B cell (primary cell): ENCODE measurements around the gene COL26A1. TPM values are rescaled to one million over a fixed set of nuclear protein-coding genes. Genes with fewer than 3 reads are reported as not detected.

Source experiments
- ATAC-seq: fragments of 200-7000 bp; cut with Tn5 transposase; one replicate; pipeline ENCODE4 v1.10.0; 2021; ENCODE audit warnings: low read depth, mild to moderate bottlenecking, moderate number of reproducible peaks, moderate library complexity
- CTCF ChIA-PET: fragments of 350-600 bp; sonication (Branson Sonifier 250); formaldehyde crosslinking; loops from one replicate; lab custom pipeline; 2021; ENCODE audit warnings: antibody characterized with exemption, inconsistent platforms; lab: Charles Lee
- POLR2A ChIA-PET: fragments of 350-600 bp; sonication (Branson Sonifier 250); formaldehyde crosslinking; loops from one replicate; lab custom pipeline; 2021; ENCODE audit warnings: antibody characterized with exemption; lab: Charles Lee
- DNase-seq: peaks from one replicate; pipeline ENCODE4 v3.0.0; 2013
- H2AFZ ChIP-seq: 2 replicates; pipeline ENCODE4 v1.6.1; 2012; ENCODE audit warnings: mild to moderate bottlenecking, low read depth, low read length; ENCODE audit not compliant: insufficient read depth, poor library complexity, severe bottlenecking
- H3K27ac ChIP-seq, 2 donors: 1 replicate in 1 of 2; 2 replicates in 1 of 2; pipeline ENCODE4 v1.5.1; 2012 to 2013; ENCODE audit warnings: low read length in 2 of 2, mild to moderate bottlenecking in 2 of 2, moderate library complexity in 1 of 2
- H3K27me3 ChIP-seq, 4 experiments: fragments of 200-600 bp in 1 of 4; sonication (generic) in 1 of 4; replicated peaks in 1 of 4; 1 replicate in 2 of 4; 2 replicates in 2 of 4; pipeline versions ENCODE4 v1.6.1 to v1.7.0; 2013 to 2016; ENCODE audit warnings: low read length in 3 of 4, mild to moderate bottlenecking in 2 of 4, mixed read lengths in 1 of 4, moderate library complexity in 1 of 4; ENCODE audit not compliant: insufficient read depth in 4 of 4, control insufficient read depth in 3 of 4; ENCODE audit errors: control extremely low read depth in 1 of 4
- H3K36me3 ChIP-seq, 2 experiments: replicated peaks in 1 of 2; 1 replicate in 1 of 2; 2 replicates in 1 of 2; pipeline versions ENCODE4 v1.6.1 to v1.7.1; 2013; ENCODE audit warnings: low read length in 1 of 2; ENCODE audit not compliant: insufficient read depth in 2 of 2, control insufficient read depth in 1 of 2; ENCODE audit errors: control extremely low read depth in 1 of 2, extremely low read depth in 1 of 2
- H3K4me1 ChIP-seq, 2 donors: fragments of 200-600 bp in 1 of 2; sonication (generic) in 1 of 2; 1 replicate in 1 of 2; 2 replicates in 1 of 2; pipeline versions ENCODE4 v1.5.1 to v1.6.1; 2013 to 2017; ENCODE audit warnings: low read length in 2 of 2; ENCODE audit not compliant: control insufficient read depth in 2 of 2, insufficient read depth in 2 of 2
- H3K4me2 ChIP-seq: replicated peaks from 2 replicates; pipeline ENCODE3; 2012; ENCODE audit warnings: mild to moderate bottlenecking, low read depth, low read length; ENCODE audit not compliant: poor library complexity, severe bottlenecking
- H3K4me3 ChIP-seq, 5 experiments: fragments of 200-600 bp in 1 of 5; sonication (generic) in 1 of 5; 1 replicate in 3 of 5; 2 replicates in 2 of 5; pipeline versions ENCODE4 v1.5.1 to v1.7.0; 2011 to 2016; ENCODE audit warnings: low read length in 4 of 5, mild to moderate bottlenecking in 4 of 5, low read depth in 2 of 5, control low read depth in 1 of 5, moderate library complexity in 1 of 5; ENCODE audit not compliant: insufficient read depth in 1 of 5; ENCODE audit errors: control extremely low read depth in 1 of 5, extremely low read depth in 1 of 5
- H3K79me2 ChIP-seq: fragments of 200-600 bp; sonication (generic); one replicate; pipeline ENCODE4 v1.6.0; 2016; ENCODE audit warnings: low read length; ENCODE audit not compliant: control insufficient read depth, insufficient read depth
- H3K9ac ChIP-seq: fragments of 200-600 bp; sonication (generic); 2 replicates; pipeline ENCODE4 v1.6.1; 2017; ENCODE audit warnings: mild to moderate bottlenecking, low read length, moderate library complexity
- H3K9me3 ChIP-seq, 3 donors: one replicate each; pipeline versions ENCODE4 v1.6.1 to v1.7.1; 2013; ENCODE audit warnings: low read length in 2 of 3; ENCODE audit not compliant: control insufficient read depth in 2 of 3, insufficient read depth in 1 of 3; ENCODE audit errors: control extremely low read depth in 1 of 3
- H4K20me1 ChIP-seq: 2 replicates; pipeline ENCODE4 v1.6.0; 2012; ENCODE audit warnings: mild to moderate bottlenecking, low read length; ENCODE audit not compliant: insufficient read depth, control insufficient read depth, poor library complexity, severe bottlenecking
- H3K27ac Mint-ChIP-seq: one replicate; pipeline ENCODE4 v1.8.0; 2021; ENCODE audit warnings: mixed read lengths
- H3K27me3 Mint-ChIP-seq: one replicate; pipeline ENCODE4 v1.8.0; 2021; ENCODE audit warnings: mixed read lengths
- H3K4me1 Mint-ChIP-seq: one replicate; pipeline ENCODE4 v1.8.0; 2021; ENCODE audit warnings: mixed read lengths
- H3K4me3 Mint-ChIP-seq: one replicate; pipeline ENCODE4 v1.8.0; 2021; ENCODE audit warnings: mixed read lengths
- H3K9me3 Mint-ChIP-seq: one replicate; pipeline ENCODE4 v1.8.0; 2022; ENCODE audit warnings: mixed read lengths; ENCODE audit not compliant: insufficient read depth
- CTCF ChIP-seq: fragments of 200-600 bp; IDR thresholded peaks from one replicate; pipeline ENCODE4 v1.8.0; 2022; ENCODE audit warnings: antibody characterized with exemption, mild to moderate bottlenecking
- EZH2 ChIP-seq: IDR thresholded peaks from 2 replicates; pipeline ENCODE4 v1.6.1; 2012; ENCODE audit warnings: borderline replicate concordance, low read depth, mild to moderate bottlenecking, moderate library complexity, low read length; ENCODE audit not compliant: insufficient read depth, poor library complexity, severe bottlenecking
- WGBS: methylation state at CpG from one replicate; pipeline ENCODE4 v1.1.5; 2013; ENCODE audit warnings: missing lambda C conversion rate; ENCODE audit not compliant: insufficient coverage; 5-methylcytosine and 5-hydroxymethylcytosine counted together
- intact Hi-C: fragments of 100-400 bp; cut with micrococcal nuclease; formaldehyde crosslinking; loops from one replicate; pipeline ENCODE4 v1.10.0; 2022
- polyA plus RNA-seq: library from polyadenylated mRNA; depleted of rRNA; stranded (reverse); fragments of >200 nt; gene quantifications from 2 replicates; pipeline ENCODE4 v1.2.3, GENCODE V29; 2012
- total RNA-seq, 2 donors: library from RNA; stranded (reverse); fragments of 120-200 nt in 1 of 2; gene quantifications; 1 replicate in 1 of 2; 2 replicates in 1 of 2; pipeline versions ENCODE4 v1.2.3 to v1.2.4, GENCODE V29; 2013 to 2022

The COL26A1 gene
- total and polyA plus RNA-seq, 2 donors (not counting 1 experiment from before 2014, with no cell fraction given), result not detected

- Histone ChIP-seq H3K4me1 (no peaks in the 10 kb centered on the region), H3K36me3 (no peaks in the 10 kb centered on the region), H3K27ac (no peak overlapping the region), H2AFZ (no peak overlapping the region), H3K79me2 (no peaks in the 10 kb centered on the region), H3K4me3 (no peak overlapping the region), H3K27me3 (peaks cover 0 to 4% (median 0%) of the 10 kb centered on the region in 4 experiments), H3K4me2 (no peak overlapping the region), H3K9me3 (peaks cover 0 to 24% (median 2%) of the 10 kb centered on the region in 3 donors), H3K9ac (no peak overlapping the region), H4K20me1 (no peaks in the 10 kb centered on the region)
- Mint-ChIP-seq H3K4me3 (no peak overlapping the region), H3K4me1 (no peaks in the 10 kb centered on the region), H3K27me3 (peaks cover 14% of the 10 kb centered on the region), H3K9me3 (peaks cover 2% of the 10 kb centered on the region), H3K27ac (no peak overlapping the region)
- intact Hi-C loops, result no loop called here
- WGBS, result 72% methylated on average over 4 of the region's 8 CpGs
- CTCF ChIA-PET, result no interaction called here
- DNase-seq, result no peak
- TF ChIP-seq CTCF (no peak), EZH2 (no peak)
- ATAC-seq, result no peak
- POLR2A ChIA-PET, result no interaction called here
These were observed 194.7 kb downstream of the COL26A1 start for GRCh38 chr7:101557421-101557820.

- ChIA-PET POLR2A (no interaction called here), CTCF (interaction anchor here (1.8 kb wide), 1 partner anchor 15 kb away, joined by 5 read pairs; no protein-coding TSS in a partner anchor)
- H3K4me1 Mint-ChIP-seq, result no peaks in the 10 kb centered on the region
- no peak overlapping the region for H2AFZ ChIP-seq
- TF ChIP-seq CTCF (no peak), EZH2 (no peak)
- no peak overlapping the region for H3K27ac ChIP-seq
- no peaks in the 10 kb centered on the region for H3K4me1 ChIP-seq
- intact Hi-C loops, result no loop called here
- H3K4me3 ChIP-seq, result no peak overlapping the region
- no peak for DNase-seq
- H3K79me2 ChIP-seq, result no peaks in the 10 kb centered on the region
- H3K27me3 ChIP-seq, result peaks cover 0 to 6% (median 0%) of the 10 kb centered on the region in 4 experiments
- ATAC-seq, result no peak
- H3K9me3 ChIP-seq, result peaks cover 0 to 24% (median 2%) of the 10 kb centered on the region in 3 donors
- H4K20me1 ChIP-seq, result no peaks in the 10 kb centered on the region
- no peak overlapping the region for H3K9ac ChIP-seq
- H3K27me3 Mint-ChIP-seq, result peaks cover 14% of the 10 kb centered on the region
- H3K4me2 ChIP-seq, result no peak overlapping the region
- H3K27ac Mint-ChIP-seq, result no peak overlapping the region
- WGBS, result 86% methylated on average over 9 of the region's 9 CpGs
- no peak overlapping the region for H3K4me3 Mint-ChIP-seq
- no peaks in the 10 kb centered on the region for H3K36me3 ChIP-seq
- H3K9me3 Mint-ChIP-seq, result peaks cover 2% of the 10 kb centered on the region
These were observed 195.5 kb downstream of the COL26A1 start for GRCh38 chr7:101557978-101558741.
